HG02943 (cell line): ENCODE measurements around the gene CBLN1.
"Not testable (repeated sequence)": the region's sequence is repeated elsewhere in the genome, so short reads cannot be mapped to it uniquely, and the experiment has no call there.

ENCODE experiments used
- ATAC-seq: cut with Tn5 transposase; IDR thresholded peaks from one replicate; pipeline ENCODE4 v1.9.1; 2021; ENCODE audit warnings: mild to moderate bottlenecking, low read depth, moderate library complexity; ENCODE audit not compliant: unreplicated experiment

The CBLN1 gene

DNA sequence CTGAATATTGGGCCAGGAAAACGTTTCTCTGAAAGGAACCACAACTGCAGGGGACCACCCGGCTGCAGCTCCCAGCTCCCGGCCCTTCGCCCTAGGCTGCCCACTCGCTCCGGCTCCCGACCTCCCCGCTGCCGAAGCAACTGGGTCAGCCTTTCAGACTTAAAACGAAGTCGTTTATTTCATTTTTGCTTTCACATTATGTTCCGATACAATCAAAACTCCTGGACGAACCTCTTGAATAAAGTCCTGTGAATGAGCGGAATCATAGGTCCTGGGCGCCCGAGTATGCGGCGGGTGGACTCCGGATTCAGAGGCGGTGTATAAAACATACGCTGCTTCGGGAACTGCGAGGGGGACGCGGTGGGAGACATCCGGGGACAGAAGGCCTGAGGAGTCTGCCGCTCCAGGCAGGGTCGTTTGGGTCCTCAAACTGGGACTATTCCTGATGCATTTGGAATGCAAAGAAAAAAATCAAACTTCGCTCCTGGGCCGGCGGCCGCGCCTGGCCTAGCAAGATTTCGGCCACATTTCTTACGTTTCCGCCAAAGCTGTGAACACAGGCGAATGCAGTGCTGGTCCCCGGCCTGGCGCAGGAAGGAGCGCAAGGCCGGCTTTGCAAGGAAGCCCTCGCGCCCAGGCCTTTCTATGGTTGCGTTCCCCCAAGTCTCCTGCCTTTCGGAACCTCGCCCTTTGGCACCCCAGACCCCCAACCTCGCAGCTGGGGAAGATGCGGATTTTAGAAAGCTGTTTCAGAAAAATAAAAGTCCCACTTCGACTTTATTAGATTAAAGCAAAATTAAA, 3.7 kb downstream of the CBLN1 start:
- no peak for ATAC-seq

DNA sequence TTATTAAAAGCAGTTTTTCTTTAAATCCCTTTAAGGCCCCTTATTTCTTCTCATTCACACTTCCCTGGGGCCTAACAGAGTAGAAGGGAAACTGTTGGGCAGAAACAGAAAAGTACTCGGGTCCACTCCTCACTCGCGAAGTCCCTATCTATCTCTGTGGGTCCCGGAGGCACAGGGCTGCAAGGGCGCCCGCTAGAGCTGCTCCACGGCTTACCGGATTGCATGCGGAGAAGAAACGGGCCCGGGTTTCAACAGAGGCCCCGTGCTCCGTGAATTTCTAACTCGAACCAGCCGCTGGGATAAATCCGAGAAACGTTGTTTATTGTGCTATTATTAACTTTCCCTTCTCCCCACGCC, 4.3 kb downstream of the CBLN1 start:
- ATAC-seq: no peak

DNA sequence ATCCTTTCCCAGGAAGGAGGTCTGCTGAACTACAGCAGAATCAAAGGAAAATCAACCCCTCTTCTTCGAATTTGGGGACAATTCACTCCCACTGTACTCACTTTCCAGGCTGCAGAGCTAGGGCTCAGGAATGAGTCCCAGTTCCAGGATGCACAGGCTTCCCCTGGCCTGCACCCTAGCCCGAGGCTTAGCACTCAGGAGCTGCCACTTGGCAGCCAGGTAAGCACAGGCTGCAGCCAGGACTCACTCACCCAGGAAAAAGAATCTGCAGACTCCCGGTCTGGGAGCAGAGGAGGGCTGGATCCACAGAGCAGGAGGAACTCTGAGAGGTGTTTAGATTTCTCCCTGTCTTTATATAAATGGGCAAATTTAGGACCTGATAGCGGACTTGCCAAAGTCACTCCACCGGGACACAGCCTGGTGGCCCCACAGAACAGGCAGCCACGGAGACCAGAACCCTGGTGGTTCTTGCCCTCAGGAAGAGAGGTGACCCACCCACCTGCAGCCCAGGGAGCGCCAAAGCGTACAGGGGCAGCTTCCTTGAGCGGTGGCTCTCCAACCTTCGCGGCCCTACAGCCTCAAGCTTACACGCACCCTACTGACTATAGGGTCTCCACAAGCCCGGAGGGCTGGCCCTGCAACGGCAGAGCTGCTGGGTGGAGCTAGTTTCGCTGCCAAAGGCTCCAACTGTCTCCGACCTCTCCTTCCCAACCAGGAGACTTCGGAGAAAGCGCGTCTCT, 4.8 kb downstream of the CBLN1 start:
- ATAC-seq: no peak

DNA sequence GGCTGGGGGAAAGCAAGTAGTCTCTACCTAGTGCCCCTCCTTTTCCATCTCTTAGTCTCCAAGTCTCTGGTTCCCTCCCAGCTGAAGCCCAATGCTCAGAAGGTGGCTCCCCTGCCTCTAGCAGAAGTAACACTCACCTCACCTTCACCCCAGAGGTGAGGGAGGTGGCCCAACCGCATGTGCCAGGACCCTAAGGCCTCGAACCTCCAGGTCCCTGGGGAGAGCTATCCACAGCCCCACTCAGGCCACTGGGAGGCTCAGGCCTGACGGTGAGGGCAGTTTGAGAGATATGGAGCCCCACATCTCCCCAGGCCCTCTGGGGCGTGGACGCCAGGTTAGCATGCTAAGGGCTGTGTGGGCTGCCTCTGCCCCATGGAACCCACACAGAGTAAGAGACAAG, 5.8 kb downstream of the CBLN1 start:
- no peak for ATAC-seq

DNA sequence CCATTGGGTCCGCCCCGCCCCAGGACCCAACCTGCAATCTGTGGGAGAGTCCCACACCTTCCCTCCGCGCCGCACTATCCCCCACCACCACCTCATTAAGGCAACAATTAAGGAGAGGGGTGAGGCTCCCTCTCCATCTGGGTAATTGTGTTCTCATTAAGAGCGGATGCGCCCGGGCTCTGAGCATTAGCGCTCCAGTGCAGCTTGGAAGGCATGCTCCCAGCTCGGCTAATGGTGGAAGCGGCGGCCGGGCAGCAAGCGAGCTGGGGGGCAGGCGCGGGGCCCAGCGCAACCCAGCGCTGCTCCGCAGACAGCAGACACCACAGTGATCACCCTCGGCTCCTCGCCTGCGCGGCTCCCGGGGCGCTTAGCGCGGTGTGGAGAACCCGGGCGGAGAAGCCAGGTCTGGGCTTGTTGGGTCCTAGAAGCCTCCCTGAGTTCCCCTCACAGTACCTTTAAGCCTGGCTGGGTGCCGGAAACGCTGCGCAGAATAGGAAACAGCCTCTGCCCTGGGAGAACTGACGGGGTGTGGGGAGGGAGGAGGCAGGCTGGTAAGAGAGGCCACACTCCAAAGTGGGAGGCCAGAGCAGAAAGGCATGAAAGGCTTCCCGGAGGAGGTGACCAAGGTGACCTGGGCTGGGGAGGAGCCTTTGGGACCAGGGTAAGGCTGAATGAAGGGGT, 6.4 kb downstream of the CBLN1 start:
- no peak for ATAC-seq

DNA sequence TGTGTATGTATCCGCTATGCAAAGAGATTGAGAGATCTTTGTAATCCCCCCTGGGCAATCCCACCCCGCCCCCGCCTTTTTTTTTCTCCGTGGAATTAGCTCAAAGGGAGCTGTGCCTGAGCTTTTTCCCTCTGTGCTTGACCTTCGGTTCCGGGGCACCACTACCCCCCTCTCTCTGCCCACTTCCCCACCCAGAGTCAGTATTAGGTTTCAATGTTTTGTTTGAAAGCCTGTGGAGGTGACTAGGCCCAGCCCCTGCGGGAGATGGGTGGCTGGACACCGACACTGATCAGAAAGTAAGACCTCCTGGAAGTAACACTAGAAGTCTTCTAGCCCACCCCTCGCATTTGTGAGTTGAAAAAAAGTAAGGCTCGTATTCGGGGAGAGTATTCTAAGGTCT, 7.0 kb downstream of the CBLN1 start:
- ATAC-seq: no peak

DNA sequence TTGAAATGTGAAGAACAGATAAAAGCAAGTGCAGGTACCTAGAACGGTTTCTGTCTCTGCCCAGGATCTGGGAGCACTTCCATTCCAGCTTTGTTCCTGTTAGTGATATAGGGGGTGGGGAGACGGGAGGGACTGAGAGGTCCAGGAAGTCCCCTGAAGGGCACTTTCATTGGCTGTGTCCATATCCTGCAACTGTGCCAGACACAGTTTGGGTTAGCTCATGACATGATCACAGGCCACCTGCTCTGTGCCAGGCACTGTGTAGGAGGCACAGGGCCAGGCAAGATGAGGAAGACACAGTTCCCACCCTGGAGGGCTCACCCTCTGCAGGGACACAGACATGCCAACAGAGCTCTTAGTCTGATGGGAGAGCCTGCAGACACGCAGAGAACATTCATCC, 7.9 kb downstream of the CBLN1 start:
- ATAC-seq: no peak

DNA sequence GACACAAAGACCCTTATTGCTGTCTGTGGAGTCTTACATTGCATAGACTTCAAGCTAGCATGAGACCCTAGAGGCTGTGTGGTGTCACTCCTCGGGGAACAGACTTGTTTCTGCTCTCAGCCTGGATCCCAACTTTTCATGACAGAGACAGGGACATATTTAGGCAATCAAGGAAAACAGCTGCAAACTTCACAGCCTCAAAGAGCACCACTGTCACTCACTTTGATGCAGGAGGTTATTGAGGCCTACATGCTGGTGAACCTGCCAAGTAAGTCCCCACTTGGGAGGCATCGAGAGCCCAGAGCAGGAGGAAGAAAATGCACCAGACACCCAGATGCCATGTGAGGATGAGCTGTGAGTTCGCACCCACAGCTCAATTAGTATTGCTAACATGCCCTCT, 10.3 kb downstream of the CBLN1 start:
- ATAC-seq: no peak

DNA sequence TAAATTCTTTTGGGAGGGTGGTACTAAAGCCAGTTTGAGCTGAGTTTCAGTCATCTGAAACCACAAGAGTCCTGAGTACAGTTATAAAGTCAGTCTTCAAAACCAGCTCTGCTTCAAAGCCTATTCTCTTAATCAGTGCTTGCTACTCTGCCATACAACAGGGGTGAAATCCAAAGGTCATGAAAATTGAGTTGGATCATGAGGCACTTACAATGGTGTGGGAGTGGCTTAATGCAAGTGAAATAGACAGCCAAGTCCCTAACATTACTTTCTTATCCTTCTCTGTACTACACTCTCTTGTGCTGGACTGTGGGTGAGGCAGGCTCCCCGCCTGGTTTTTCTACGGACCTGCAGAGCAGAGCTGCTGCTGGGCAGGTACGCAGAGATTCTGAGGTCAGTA, 12.4 kb downstream of the CBLN1 start:
- no peak for ATAC-seq

DNA sequence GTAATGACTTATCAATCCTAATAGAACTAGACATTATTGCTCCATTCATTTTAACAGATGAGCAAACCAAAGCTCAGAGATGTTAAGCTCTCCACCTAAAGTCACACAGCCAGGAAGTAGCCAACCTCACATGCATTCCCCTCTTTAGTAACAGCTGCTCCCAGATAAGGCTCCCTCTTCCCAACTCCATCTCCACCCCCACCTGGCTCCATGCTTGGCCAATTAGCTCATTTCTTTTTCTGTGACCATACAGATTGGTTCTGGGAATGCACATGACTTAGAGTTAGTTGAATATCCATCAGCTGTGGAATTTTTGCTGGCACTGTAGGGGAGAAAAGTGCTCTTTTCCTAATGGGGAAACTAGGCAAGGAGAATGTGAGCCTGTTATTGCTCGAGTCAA, 13.0 kb downstream of the CBLN1 start:
- ATAC-seq: no peak

DNA sequence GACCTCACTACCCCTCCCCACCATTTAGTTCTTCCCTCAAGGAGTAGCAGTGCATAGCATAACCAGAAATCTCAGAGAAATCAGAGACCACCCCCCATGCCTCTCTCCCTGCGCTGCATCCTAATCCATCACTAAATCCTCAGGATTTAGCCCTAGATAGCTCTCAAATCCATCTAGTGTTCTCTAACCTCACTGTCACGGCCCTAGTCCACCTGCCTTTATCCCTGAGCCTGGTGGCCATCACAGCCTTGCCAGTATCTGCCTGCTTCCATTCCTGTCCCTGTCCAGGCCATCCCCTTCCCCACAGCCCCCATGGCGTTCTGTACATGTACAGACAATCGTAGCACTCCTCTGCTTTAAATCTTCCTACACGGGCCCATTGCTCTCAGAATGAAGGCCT, 19.1 kb downstream of the CBLN1 start:
- ATAC-seq: no peak

DNA sequence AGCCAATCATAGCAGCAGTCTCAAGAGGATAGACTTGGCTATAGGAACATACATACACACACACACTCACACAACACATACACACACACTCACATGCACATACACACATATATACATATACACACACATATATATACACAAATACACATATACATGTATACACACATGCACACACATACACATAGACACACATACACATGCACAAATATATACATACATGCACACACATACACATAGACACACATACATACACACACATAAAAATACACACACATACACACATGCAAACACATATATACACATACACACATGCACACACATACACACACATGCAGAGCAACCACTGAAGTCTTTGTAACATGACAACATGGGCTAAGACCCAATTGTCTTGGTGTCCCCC, 19.7 kb downstream of the CBLN1 start:
- no peak for ATAC-seq

DNA sequence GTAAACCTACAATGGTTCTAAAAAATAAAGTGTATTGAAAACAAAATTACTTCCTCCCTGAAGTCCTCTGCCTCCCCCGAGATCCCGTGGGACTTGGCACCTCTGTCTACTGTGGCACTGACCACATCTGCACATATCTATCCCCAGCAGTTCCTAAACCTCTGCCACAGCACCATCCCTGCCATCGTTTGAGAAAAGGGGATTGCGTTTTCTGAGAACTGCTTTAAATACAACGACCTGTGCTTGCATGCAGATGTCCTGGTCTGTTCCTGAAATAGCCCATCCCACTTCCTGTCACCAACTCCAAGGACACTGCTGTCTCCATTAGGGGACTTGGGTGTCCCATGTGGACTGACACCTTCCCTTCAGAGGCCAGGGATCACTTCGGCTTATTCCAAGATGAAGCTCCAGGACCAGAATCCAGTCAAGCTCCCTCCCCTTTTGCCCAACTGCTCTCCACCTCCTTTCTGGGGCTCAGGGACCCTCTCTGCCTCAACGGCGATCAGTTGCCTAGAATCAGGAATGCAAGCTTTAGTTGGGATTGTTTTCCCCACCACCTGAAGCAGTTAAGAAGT, 20.6 kb downstream of the CBLN1 start:
- ATAC-seq: no peak

DNA sequence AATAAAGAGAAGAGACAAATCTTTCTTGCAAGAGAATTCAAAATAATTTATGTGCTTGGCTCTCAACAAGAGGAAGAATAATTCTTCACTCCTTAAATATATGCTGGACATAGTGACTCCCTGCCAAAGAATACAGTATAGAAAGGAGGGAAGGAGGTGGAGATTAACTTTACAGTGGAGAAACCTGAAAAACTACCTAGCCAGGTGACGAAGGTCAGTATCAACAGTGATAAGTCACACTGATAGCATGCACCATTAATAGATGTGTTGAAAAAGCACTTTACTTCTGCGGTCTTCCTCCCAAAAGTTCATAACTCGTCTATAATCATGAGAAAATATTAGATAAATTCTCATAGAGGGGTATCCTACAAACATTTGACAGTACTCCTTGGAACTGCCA, 21.4 kb downstream of the CBLN1 start:
- ATAC-seq: no peak

DNA sequence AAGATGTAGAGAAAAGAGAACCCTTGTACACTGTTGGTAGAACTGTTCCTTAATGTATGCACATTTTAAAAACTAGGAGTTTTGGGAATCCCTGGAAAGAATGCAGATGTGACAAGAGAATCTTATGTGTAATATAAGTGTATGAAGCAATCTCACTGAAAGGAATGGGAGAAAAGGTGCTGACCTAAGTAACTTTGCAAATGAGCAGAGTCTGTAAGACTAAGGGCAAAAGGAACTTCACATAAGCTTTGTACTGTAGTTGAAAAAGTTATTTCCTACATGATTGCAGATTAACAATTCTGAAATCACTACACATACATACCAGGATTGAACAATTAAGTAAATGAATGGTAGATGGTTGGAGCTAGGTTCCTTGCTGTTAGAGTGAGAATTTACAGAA, 22.3 kb downstream of the CBLN1 start:
- ATAC-seq: no peak

DNA sequence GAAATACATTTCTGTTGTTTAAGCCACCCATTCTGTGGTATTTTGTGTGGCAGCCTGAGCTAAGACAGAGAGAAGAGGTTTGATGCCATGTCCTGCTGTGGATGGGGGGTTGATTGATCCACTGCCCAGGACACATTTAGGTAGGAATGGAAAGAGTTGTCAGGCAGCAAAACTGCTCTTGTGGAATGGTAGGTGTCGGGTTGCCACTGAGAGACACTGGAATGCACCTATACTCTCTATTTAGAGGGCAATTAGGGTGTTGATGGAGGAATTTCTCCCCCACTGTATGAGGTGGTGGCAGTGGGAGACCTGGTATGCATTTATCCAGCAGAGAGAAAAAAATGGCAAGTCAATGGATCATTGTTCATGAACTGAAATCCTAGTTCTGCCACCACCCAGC, 30.9 kb downstream of the CBLN1 start:
- ATAC-seq: no peak

DNA sequence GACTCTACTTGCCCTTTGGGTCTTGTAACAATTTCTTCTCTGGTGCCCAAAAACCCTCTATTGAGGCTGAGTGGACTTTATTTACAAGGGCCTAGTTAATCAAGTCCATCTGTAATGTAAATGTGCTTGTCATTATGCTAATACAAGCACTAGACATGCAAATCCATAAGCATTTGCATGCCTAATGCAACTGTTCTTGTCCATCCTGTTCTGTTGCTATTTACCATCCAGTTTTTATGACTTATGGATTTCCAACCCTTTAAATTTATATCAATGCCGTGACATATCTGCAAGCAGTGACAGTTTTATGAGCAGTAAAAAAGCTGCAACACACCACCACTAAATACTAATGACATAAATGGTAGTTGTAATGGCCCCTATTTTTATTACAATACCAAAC, 33.4 kb downstream of the CBLN1 start:
- ATAC-seq: no peak

DNA sequence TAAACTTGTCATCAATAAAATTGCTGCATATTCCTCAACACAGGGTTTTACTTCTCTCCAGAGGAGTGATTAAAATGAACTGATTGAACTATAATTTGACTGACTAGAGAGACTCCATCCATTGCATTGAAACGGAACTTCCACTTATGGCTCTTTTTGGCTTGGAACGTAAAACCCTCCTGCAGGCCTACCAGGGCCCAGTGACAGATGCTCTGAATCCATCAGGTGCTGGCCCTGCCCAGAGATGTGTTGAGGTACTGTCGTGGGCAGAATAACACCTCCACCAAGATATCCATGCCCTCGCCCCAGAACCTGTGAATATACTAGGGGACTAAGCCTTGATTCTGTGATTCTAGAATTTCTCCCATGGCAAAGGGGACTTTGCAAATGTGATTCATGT, 45.4 kb downstream of the CBLN1 start:
- no peak for ATAC-seq

DNA sequence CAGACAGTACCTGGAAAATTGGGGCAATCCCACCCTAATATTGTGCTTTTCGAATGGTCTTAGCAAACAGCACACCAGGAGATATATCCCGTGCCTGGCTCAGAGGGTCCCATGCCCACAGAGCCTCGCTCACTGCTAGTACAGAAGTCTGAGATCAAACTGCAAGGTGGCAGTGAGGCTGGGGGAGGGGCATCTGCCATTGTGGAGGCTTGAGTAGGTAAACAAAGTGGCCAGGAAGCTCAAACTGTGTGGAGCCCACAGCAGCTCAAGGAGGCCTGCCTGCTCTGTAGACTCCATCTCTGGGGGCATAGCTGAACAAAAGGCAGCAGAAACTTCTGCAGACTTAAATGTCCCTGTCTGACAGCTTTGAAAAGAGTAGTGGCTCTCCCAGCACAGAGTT, 53.3 kb downstream of the CBLN1 start:
- not testable (repeated sequence) for ATAC-seq
